ENCODE measurements around the gene C17orf107.

- TF ChIP-seq USF1 (CRISPR knock-in tag; IDR thresholded peaks at IDR 0.05) (no peak), SREBF2 (CRISPR knock-in tag; IDR thresholded peaks at IDR 0.05) (no peak)
Measured at GRCh38 chr17:4950075-4950745, 50.9 kb downstream of the C17orf107 start.
